A549 (cell line): ENCODE measurements around the gene SMU1. TPM values are rescaled to one million over a fixed set of nuclear protein-coding genes. Genes with fewer than 3 reads are reported as not detected.
A peak's percentile ranks its signal among the peaks of the same experiment; 100 is the strongest.

ENCODE experiments used
- ATAC-seq, 2 experiments: fragments of 200-7000 bp in 1 of 2; fragments of >200 bp in 1 of 2; cut with Nextera tagmentation in 1 of 2; cut with Tn5 transposase in 1 of 2; 3 replicates each; pipeline versions ENCODE4 v1.8.0 to v1.9.1; 2018 to 2020; ENCODE audit warnings: mild to moderate bottlenecking in 1 of 2, moderate library complexity in 1 of 2
- CTCF ChIA-PET: fragments of 300-600 bp; sonication (Branson Sonifier 250); formaldehyde crosslinking; extraction: SDS; loops from one replicate; lab custom pipeline; 2021; ENCODE audit warnings: antibody characterized with exemption, inconsistent platforms; lab: Yijun Ruan, JAX
- POLR2A ChIA-PET: fragments of 350-600 bp; formaldehyde crosslinking; extraction: SDS; loops from one replicate; lab custom pipeline; 2021; ENCODE audit warnings: antibody characterized with exemption, inconsistent platforms; lab: Yijun Ruan, JAX
- DNase-seq, 2 experiments: peaks; one replicate each; pipeline versions ENCODE4 v3.0.0 to v3.0.0-alpha.2; 2011 to 2016; ENCODE audit warnings: low read depth in 1 of 2, low spot score in 1 of 2
- FAIRE-seq: peaks from 2 replicates; lab custom pipeline; 2011; peaks lifted over from hg19 to GRCh38; lab: Jason Lieb, UNC
- H3K27ac ChIP-seq, 2 experiments: fragments of >200 bp; sonication (Bioruptor Twin); formaldehyde crosslinking; 3 replicates each; pipeline ENCODE4 v1.5.1; 2016 to 2017
- H3K4me1 ChIP-seq: fragments of >200 bp; sonication (Bioruptor Twin); formaldehyde crosslinking; 3 replicates; pipeline ENCODE4 v1.6.1; 2016
- H3K4me2 ChIP-seq: fragments of >200 bp; sonication (Bioruptor Twin); formaldehyde crosslinking; 3 replicates; pipeline ENCODE4 v1.6.1; 2016
- H3K4me3 ChIP-seq: fragments of >200 bp; sonication (Bioruptor Twin); formaldehyde crosslinking; 3 replicates; pipeline ENCODE4 v1.5.1; 2016
- H3K9me3 ChIP-seq: fragments of >200 bp; sonication (Bioruptor Twin); formaldehyde crosslinking; 3 replicates; pipeline ENCODE4 v1.6.1; 2016
- CEBPB ChIP-seq, 2 experiments: fragments of >200 bp in 1 of 2; sonication (Bioruptor Twin) in 1 of 2; formaldehyde crosslinking in 1 of 2; IDR thresholded peaks; 2 replicates each; pipeline ENCODE4 v1.6.1; 2012 to 2016
- CHD2 ChIP-seq: fragments of 150-350 bp; IDR thresholded peaks from 2 replicates; pipeline ENCODE4 v1.6.1; 2014; ENCODE audit warnings: low read length; ENCODE audit not compliant: partially characterized antibody
- EHF ChIP-seq: fragments of 250-450 bp; sonication (Bioruptor Pico); IDR thresholded peaks from 2 replicates; pipeline ENCODE4 v1.5.0; 2020; ENCODE audit warnings: mild to moderate bottlenecking
- FOSL2 ChIP-seq, 2 experiments: fragments of 450-650 bp in 1 of 2; fragments of >200 bp in 1 of 2; sonication (Bioruptor Twin) in 1 of 2; formaldehyde crosslinking; IDR thresholded peaks; 2 replicates each; pipeline versions ENCODE4 v1.5.0 to v1.6.1; 2016 to 2020; ENCODE audit warnings: mild to moderate bottlenecking in 1 of 2, moderate library complexity in 1 of 2
- JUN ChIP-seq, 2 experiments: fragments of >200 bp; sonication (Bioruptor Twin); formaldehyde crosslinking; IDR thresholded peaks; 2 replicates in 1 of 2; 3 replicates in 1 of 2; pipeline ENCODE4 v1.6.1; 2016 to 2017
- KDM5A ChIP-seq: fragments of 200-600 bp; sonication (generic); IDR thresholded peaks from 2 replicates; pipeline ENCODE4 v1.6.1; 2016; ENCODE audit warnings: antibody characterized with exemption, mild to moderate bottlenecking
- MAFK ChIP-seq: fragments of 450-650 bp; IDR thresholded peaks from 2 replicates; pipeline ENCODE4 v1.6.1; 2014; ENCODE audit not compliant: partially characterized antibody
- NPAS2 ChIP-seq: fragments of 250-450 bp; sonication (Bioruptor Pico); IDR thresholded peaks from 2 replicates; pipeline ENCODE4 v1.8.0; 2022; ENCODE audit warnings: mild to moderate bottlenecking, moderate library complexity, borderline replicate concordance
- PHF8 ChIP-seq: fragments of 200-600 bp; sonication (generic); IDR thresholded peaks from 2 replicates; pipeline ENCODE4 v1.6.1; 2016; ENCODE audit warnings: low read depth, mild to moderate bottlenecking, antibody characterized with exemption, moderate library complexity, borderline replicate concordance
- POLR2A ChIP-seq: IDR thresholded peaks from 2 replicates; pipeline ENCODE4 v1.6.1; 2012; ENCODE audit warnings: mild to moderate bottlenecking, low read length
- REST ChIP-seq: fragments of 200-600 bp; sonication (generic); IDR thresholded peaks from 2 replicates; pipeline ENCODE4 v1.6.1; 2016; ENCODE audit warnings: antibody characterized with exemption, mild to moderate bottlenecking, moderate library complexity
- TFCP2L1 ChIP-seq: fragments of 250-450 bp; sonication (Bioruptor Pico); IDR thresholded peaks from 2 replicates; pipeline ENCODE4 v1.5.0; 2021; ENCODE audit warnings: mild to moderate bottlenecking
- WGBS: methylation state at CpG from one replicate; pipeline ENCODE4 v1.1.6; 2017; ENCODE audit errors: missing lambda C conversion rate; 5-methylcytosine and 5-hydroxymethylcytosine counted together
- polyA plus RNA-seq, 4 experiments: library from polyadenylated mRNA; depleted of rRNA in 3 of 4; stranded (reverse); fragments of >200 nt; fragmentation: RNase III in 1 of 4; extraction: RNeasy Plus Mini Kit Qiagen cat#74134 plus additional on column Dnase treatment in 1 of 4; gene quantifications; 2 replicates in 3 of 4; 3 replicates in 1 of 4; pipeline ENCODE4 v1.2.3, GENCODE V29; 2011 to 2017

Gene SMU1
- polyA plus RNA-seq, 2 of the 4 experiments (the other 2 are of a cell fraction) = 25.0 to 26.0 TPM

DNA sequence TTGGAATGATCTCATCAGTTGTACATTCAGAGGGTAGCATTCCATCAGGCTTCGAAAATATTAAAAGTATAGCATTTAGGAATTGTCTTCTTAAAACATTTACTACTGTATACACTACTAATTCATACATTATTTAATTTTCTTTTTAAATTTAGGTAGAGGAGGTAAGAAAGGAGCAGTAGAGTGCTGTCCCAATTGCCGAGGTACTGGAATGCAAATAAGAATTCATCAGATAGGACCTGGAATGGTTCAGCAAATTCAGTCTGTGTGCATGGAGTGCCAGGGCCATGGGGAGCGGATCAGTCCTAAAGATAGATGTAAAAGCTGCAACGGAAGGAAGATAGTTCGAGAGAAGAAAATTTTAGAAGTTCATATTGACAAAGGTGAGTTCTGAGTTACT is 46.2 kb downstream of the SMU1 start:
- Histone ChIP-seq H3K4me2 (peak overlapping the region; percentile 97), H3K4me1 (peaks cover 67% of the 10 kb centered on the region), H3K9me3 (no peaks in the 10 kb centered on the region), H3K27ac (no peak overlapping the region), H3K4me3 (no peak overlapping the region)
- 85% methylated on average over 5 of the region's 5 CpGs for WGBS
- ATAC-seq (no peak), FAIRE-seq (no peak), DNase-seq (no peak)
- TF ChIP-seq REST = peak; percentile 78
- TF ChIP-seq MAFK = no peak
- no peak for TF ChIP-seq PHF8
- no peak for TF ChIP-seq POLR2A
- TF ChIP-seq CHD2 = no peak
- TF ChIP-seq TFCP2L1 (CRISPR knock-in tag) = no peak
- TF ChIP-seq FOSL2 (IDR thresholded peaks at IDR 0.05) = no peak
- TF ChIP-seq FOSL2 (CRISPR knock-in tag; IDR thresholded peaks at IDR 0.05) = no peak
- ChIA-PET POLR2A (no interaction called here), CTCF (interaction anchor here (0.8 to 7.1 kb wide), 2 partner anchors 11 to 651 kb away, joined by 3 to 59 read pairs; no protein-coding TSS in a partner anchor)

DNA sequence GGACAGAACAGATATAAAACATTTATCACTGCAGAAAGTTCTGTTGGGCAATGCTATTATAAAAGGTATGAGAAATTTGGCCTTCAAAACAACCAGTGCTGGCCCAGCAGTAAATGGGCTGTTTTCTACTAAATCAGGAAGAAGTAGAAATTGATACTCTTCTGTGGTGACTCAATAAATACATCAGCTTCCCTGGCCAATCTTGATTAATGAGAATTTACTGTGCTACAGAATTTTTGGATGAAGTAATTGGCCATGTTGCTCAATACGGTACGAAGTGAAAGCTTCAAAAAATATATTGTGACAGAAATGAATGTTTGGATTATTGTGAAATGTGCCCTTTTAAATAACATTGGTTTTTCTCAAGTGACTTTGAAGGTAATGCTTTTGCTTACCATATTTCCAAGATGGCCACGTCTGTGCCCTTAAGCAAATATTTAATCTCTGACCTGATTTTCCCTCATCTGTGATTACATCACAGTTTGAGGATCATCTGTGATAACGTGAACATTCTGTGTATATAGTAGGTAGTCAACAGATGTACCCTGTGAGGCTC is 47.2 kb downstream of the SMU1 start:
- peak overlapping the region; percentile 10; the same call in 1 of the 3 replicates for H3K4me3 ChIP-seq
- WGBS = 12% methylated on average over 4 of the region's 4 CpGs
- ChIA-PET POLR2A (no interaction called here), CTCF (interaction anchor here (7.1 kb wide), 1 partner anchor 12 kb away, joined by 59 read pairs; no protein-coding TSS in a partner anchor)
- TF ChIP-seq KDM5A (no peak), CEBPB (IDR thresholded peaks at IDR 0.05) (peak; percentile 45 to 74; a peak in 3 of 4 replicates)
- peak overlapping the region; percentile 97 for H3K4me2 ChIP-seq
- ATAC-seq = no peak
- peak overlapping the region in 1 of 2 experiments; percentile 47; a peak in 2 of 6 replicates for H3K27ac ChIP-seq
- peaks cover 67% of the 10 kb centered on the region for H3K4me1 ChIP-seq
- peak in 1 of 2 experiments; percentile 34 for DNase-seq
- no peak for FAIRE-seq
- H3K9me3 ChIP-seq = no peaks in the 10 kb centered on the region

GRCh38 chr9:33025572-33026342 is 50.7 kb downstream of the SMU1 start:
- H3K4me1 ChIP-seq = peaks cover 63% of the 10 kb centered on the region
- TF ChIP-seq JUN (IDR thresholded peaks at IDR 0.05) (no peak), EHF (no peak), PHF8 (peak; percentile 30), NPAS2 (CRISPR knock-in tag) (no peak)
- peak; percentile 42 to 54 for ATAC-seq
- DNase-seq = peak in 1 of 2 experiments; percentile 27
- peak overlapping the region; percentile 98 for H3K4me3 ChIP-seq
- ChIA-PET CTCF (interaction anchor here (0.6 to 7.1 kb wide), 5 partner anchors 13 to 444 kb away, joined by 3 to 59 read pairs (median 4); no protein-coding TSS in a partner anchor), POLR2A (interaction anchor here (0.6 to 2.8 kb wide), 27 partner anchors 8 to 475 kb away, joined by 3 to 58 read pairs (median 6); partner anchors contain the start of genes APTX, SMIM27, SMU1 and TOPORS)
- FAIRE-seq = no peak
- peak overlapping the region; percentile 97 for H3K4me2 ChIP-seq
- H3K27ac ChIP-seq = peak overlapping the region; percentile 99
- no peaks in the 10 kb centered on the region for H3K9me3 ChIP-seq
- 2% methylated on average over 17 of the region's 36 CpGs for WGBS
